ENCODE data around the gene CHMP6.
A peak's percentile ranks its signal among the peaks of the same experiment; 100 is the strongest.

The CHMP6 gene

GRCh38 chr17:80987941-80988461 lies 3.6 kb upstream of the CHMP6 start:
- Mint-ChIP-seq H3K4me1 (peaks cover 25% of the 10 kb centered on the region), H3K36me3 (peaks cover 3% of the 10 kb centered on the region), H3K27me3 (peaks cover 60% of the 10 kb centered on the region), H3K4me3 (no peak overlapping the region), H3K9me3 (no peaks in the 10 kb centered on the region), H3K27ac (no peak overlapping the region)
- DNase-seq: no peak
- CTCF ChIA-PET: interaction anchor here (2.2 kb wide), 1 partner anchor 115 kb away, joined by 17 read pairs; no protein-coding TSS in a partner anchor

GRCh38 chr17:80989586-80989913 lies 2.1 kb upstream of the CHMP6 start:
- CTCF ChIA-PET: interaction anchor here (0.7 to 2.2 kb wide), 4 partner anchors 39 to 113 kb away, joined by 3 to 17 read pairs (median 4); no protein-coding TSS in a partner anchor
- Mint-ChIP-seq H3K4me3 (peak overlapping the region; percentile 74), H3K27me3 (peaks cover 52% of the 10 kb centered on the region), H3K36me3 (peaks cover 7% of the 10 kb centered on the region), H3K27ac (no peak overlapping the region), H3K9me3 (no peaks in the 10 kb centered on the region), H3K4me1 (peaks cover 34% of the 10 kb centered on the region)
- DNase-seq: no peak

- peaks cover 34% of the 10 kb centered on the region for H3K4me1 Mint-ChIP-seq
- peaks cover 45% of the 10 kb centered on the region for H3K27me3 Mint-ChIP-seq
- H3K27ac Mint-ChIP-seq: peak overlapping the region; percentile 85
- H3K36me3 Mint-ChIP-seq: peaks cover 17% of the 10 kb centered on the region
- no peak for DNase-seq
- CTCF ChIA-PET: interaction anchor here (0.6 to 1.6 kb wide), 2 partner anchors 27 to 509 kb away, joined by 3 read pairs; no protein-coding TSS in a partner anchor
- no peaks in the 10 kb centered on the region for H3K9me3 Mint-ChIP-seq
- H3K4me3 Mint-ChIP-seq: peak overlapping the region; percentile 74
Measured at GRCh38 chr17:80990921-80991644, 558 bp upstream of the CHMP6 start.

GRCh38 chr17:80992077-80992947 lies 671 bp downstream of the CHMP6 start:
- Mint-ChIP-seq H3K27ac (peak overlapping the region; percentile 42), H3K36me3 (peaks cover 19% of the 10 kb centered on the region), H3K4me3 (peak overlapping the region; percentile 72), H3K27me3 (peaks cover 37% of the 10 kb centered on the region), H3K4me1 (peaks cover 34% of the 10 kb centered on the region), H3K9me3 (no peaks in the 10 kb centered on the region)
- DNase-seq: peak; percentile 43
- CTCF ChIA-PET: interaction anchor here (1.2 kb wide), 1 partner anchor 12 kb away, joined by 3 read pairs; no protein-coding TSS in a partner anchor

- Mint-ChIP-seq H3K27ac (peak overlapping the region; percentile 42), H3K9me3 (no peaks in the 10 kb centered on the region)
- CTCF ChIA-PET: interaction anchor here (1.2 kb wide), 1 partner anchor 12 kb away, joined by 3 read pairs; no protein-coding TSS in a partner anchor
Measured at GRCh38 chr17:80992948-80993624, 1.4 kb downstream of the CHMP6 start.

GRCh38 chr17:80995131-80995530 lies 3.5 kb downstream of the CHMP6 start:
- peaks cover 25% of the 10 kb centered on the region for H3K36me3 Mint-ChIP-seq
- H3K27ac Mint-ChIP-seq: no peak overlapping the region
- H3K4me1 Mint-ChIP-seq: peaks cover 21% of the 10 kb centered on the region
- H3K9me3 Mint-ChIP-seq: no peaks in the 10 kb centered on the region
- CTCF ChIA-PET: no interaction called here
- peaks cover 11% of the 10 kb centered on the region for H3K27me3 Mint-ChIP-seq
- no peak overlapping the region for H3K4me3 Mint-ChIP-seq
- no peak for DNase-seq

More at GRCh38 chr17:80992948-80993624, 1.4 kb downstream of the CHMP6 start:
- Mint-ChIP-seq H3K4me3 (peak overlapping the region; percentile 72), H3K4me1 (peaks cover 34% of the 10 kb centered on the region), H3K36me3 (peaks cover 19% of the 10 kb centered on the region), H3K27me3 (peaks cover 29% of the 10 kb centered on the region)
- no peak for DNase-seq

GRCh38 chr17:80996422-80997305 lies 5.0 kb downstream of the CHMP6 start:
- Mint-ChIP-seq H3K9me3 (no peaks in the 10 kb centered on the region), H3K27ac (no peak overlapping the region), H3K36me3 (peaks cover 25% of the 10 kb centered on the region), H3K27me3 (peaks cover 9% of the 10 kb centered on the region), H3K4me3 (no peak overlapping the region), H3K4me1 (peaks cover 14% of the 10 kb centered on the region)
- no peak for DNase-seq
- CTCF ChIA-PET: no interaction called here

- H3K4me3 Mint-ChIP-seq: no peak overlapping the region
- peaks cover 13% of the 10 kb centered on the region for H3K4me1 Mint-ChIP-seq
- CTCF ChIA-PET: no interaction called here
- peaks cover 18% of the 10 kb centered on the region for H3K27me3 Mint-ChIP-seq
- no peaks in the 10 kb centered on the region for H3K9me3 Mint-ChIP-seq
- peaks cover 25% of the 10 kb centered on the region for H3K36me3 Mint-ChIP-seq
- DNase-seq: no peak
- no peak overlapping the region for H3K27ac Mint-ChIP-seq
Measured at GRCh38 chr17:80997424-80998117, 5.9 kb downstream of the CHMP6 start.

GRCh38 chr17:80998118-80998747 lies 6.6 kb downstream of the CHMP6 start:
- peaks cover 24% of the 10 kb centered on the region for H3K27me3 Mint-ChIP-seq
- H3K27ac Mint-ChIP-seq: no peak overlapping the region
- no peak overlapping the region for H3K4me3 Mint-ChIP-seq
- no peaks in the 10 kb centered on the region for H3K9me3 Mint-ChIP-seq
- CTCF ChIA-PET: no interaction called here
- H3K36me3 Mint-ChIP-seq: peaks cover 21% of the 10 kb centered on the region
- DNase-seq: no peak
- peaks cover 7% of the 10 kb centered on the region for H3K4me1 Mint-ChIP-seq

GRCh38 chr17:80998748-80999535 lies 7.3 kb downstream of the CHMP6 start:
- CTCF ChIA-PET: no interaction called here
- no peak for DNase-seq
- H3K36me3 Mint-ChIP-seq: peaks cover 21% of the 10 kb centered on the region

GRCh38 chr17:80999536-81000333 lies 8.1 kb downstream of the CHMP6 start:
- no peak overlapping the region for H3K27ac Mint-ChIP-seq
- peak; percentile 20 for DNase-seq
- H3K4me3 Mint-ChIP-seq: no peak overlapping the region
- peaks cover 38% of the 10 kb centered on the region for H3K27me3 Mint-ChIP-seq
- CTCF ChIA-PET: no interaction called here
- peaks cover 10% of the 10 kb centered on the region for H3K4me1 Mint-ChIP-seq
- peaks cover 18% of the 10 kb centered on the region for H3K36me3 Mint-ChIP-seq
- no peaks in the 10 kb centered on the region for H3K9me3 Mint-ChIP-seq

More at GRCh38 chr17:80998748-80999535, 7.3 kb downstream of the CHMP6 start:
- Mint-ChIP-seq H3K4me3 (no peak overlapping the region), H3K9me3 (no peaks in the 10 kb centered on the region), H3K27ac (peak overlapping the region; percentile 58), H3K4me1 (peaks cover 6% of the 10 kb centered on the region), H3K27me3 (peaks cover 31% of the 10 kb centered on the region)

All from activated naive CD4-positive, alpha-beta T cell treated with anti-CD3 and anti-CD28 coated beads, Interleukin-2, amount 10 ng/mL, durations not matched to agents 7 days and 5 days (primary cell).